ENCODE data around the gene CCR5.

Gene CCR5

GRCh38 chr3:46344476-46344875, 26.3 kb upstream of the CCR5 start:
- ChIA-PET CTCF (no interaction called here), POLR2A (no interaction called here)
- Histone ChIP-seq H3K27ac (ENCODE audit: extremely low read depth, low read depth, low read length) (no peak overlapping the region), H3K9me3 (ENCODE audit: control insufficient read depth, insufficient read depth, low read depth, low read length) (no peaks in the 10 kb centered on the region), H3K4me3 (ENCODE audit: low read depth, low read length) (no peak overlapping the region), H3K36me3 (ENCODE audit: control insufficient read depth in 2 of 2, insufficient read depth in 1 of 2, low read length in 2 of 2) (no peaks in the 10 kb centered on the region), H3K4me1 (ENCODE audit: control insufficient read depth, insufficient read depth, low read length) (no peaks in the 10 kb centered on the region)
- TF ChIP-seq ZNF148 (tag by site-specific recombination; IDR thresholded peaks at IDR 0.05; ENCODE audit: borderline replicate concordance): no peak
- TF ChIP-seq GLI2 (tag by site-specific recombination; IDR thresholded peaks at IDR 0.05; ENCODE audit: borderline replicate concordance, low read depth): no peak
- TF ChIP-seq MYNN (tag by site-specific recombination; IDR thresholded peaks at IDR 0.05; ENCODE audit: borderline replicate concordance): no peak
- TF ChIP-seq PATZ1 (tag by site-specific recombination; IDR thresholded peaks at IDR 0.05): no peak
- TF ChIP-seq ZNF639 (tag by site-specific recombination; IDR thresholded peaks at IDR 0.05): no peak
- no peak for TF ChIP-seq ZNF239 (tag by site-specific recombination; IDR thresholded peaks at IDR 0.05)
- no peak for TF ChIP-seq OVOL3 (tag by site-specific recombination; IDR thresholded peaks at IDR 0.05)
- no peak for TF ChIP-seq GLIS1 (tag by site-specific recombination; IDR thresholded peaks at IDR 0.05)
- no peak for TF ChIP-seq ZNF362 (tag by site-specific recombination; IDR thresholded peaks at IDR 0.05)
- TF ChIP-seq REPIN1 (tag by site-specific recombination; IDR thresholded peaks at IDR 0.05; ENCODE audit: low read depth): no peak
- no peak for TF ChIP-seq ZNF544 (tag by site-specific recombination; IDR thresholded peaks at IDR 0.05)

GRCh38 chr3:46348823-46349482, 21.8 kb upstream of the CCR5 start:
- no peaks in the 10 kb centered on the region for H3K36me3 ChIP-seq (ENCODE audit: control insufficient read depth in 2 of 2, insufficient read depth in 1 of 2, low read length in 2 of 2)
- no peak overlapping the region for H3K4me3 ChIP-seq (ENCODE audit: low read depth, low read length)
- no peaks in the 10 kb centered on the region for H3K9me3 ChIP-seq (ENCODE audit: control insufficient read depth, insufficient read depth, low read depth, low read length)
- H3K4me1 ChIP-seq (ENCODE audit: control insufficient read depth, insufficient read depth, low read length): no peaks in the 10 kb centered on the region
- no peak for TF ChIP-seq HOXA7 (CRISPR knock-in tag; IDR thresholded peaks at IDR 0.05; ENCODE audit: borderline replicate concordance)
- no peak for TF ChIP-seq ZBTB21 (tag by site-specific recombination; IDR thresholded peaks at IDR 0.05)
- TF ChIP-seq HIC1 (tag by site-specific recombination; IDR thresholded peaks at IDR 0.05): no peak
- no peak for TF ChIP-seq SCRT2 (tag by site-specific recombination; IDR thresholded peaks at IDR 0.05)
- TF ChIP-seq SALL2 (tag by site-specific recombination; IDR thresholded peaks at IDR 0.05; ENCODE audit: borderline replicate concordance): no peak
- TF ChIP-seq KLF8 (tag by site-specific recombination; IDR thresholded peaks at IDR 0.05): no peak
- TF ChIP-seq ZSCAN30 (tag by site-specific recombination; IDR thresholded peaks at IDR 0.05): no peak
- TF ChIP-seq ZNF121 (tag by site-specific recombination; IDR thresholded peaks at IDR 0.05): no peak
- no peak for TF ChIP-seq ZNF274 (IDR thresholded peaks at IDR 0.05; ENCODE audit: low read length)
- TF ChIP-seq ZNF274 (tag by site-specific recombination; IDR thresholded peaks at IDR 0.05; ENCODE audit: borderline replicate concordance): no peak
- no peak for TF ChIP-seq ZBTB6 (tag by site-specific recombination; IDR thresholded peaks at IDR 0.05)
- TF ChIP-seq ZBTB8A (tag by site-specific recombination; IDR thresholded peaks at IDR 0.05): no peak
- no peak for TF ChIP-seq BCL11A (tag by site-specific recombination; IDR thresholded peaks at IDR 0.05; ENCODE audit: low read depth)
- TF ChIP-seq ZNF621 (tag by site-specific recombination; IDR thresholded peaks at IDR 0.05): no peak
- CTCF ChIA-PET: no interaction called here
- H3K27ac ChIP-seq (ENCODE audit: extremely low read depth, low read depth, low read length): no peak overlapping the region
- POLR2A ChIA-PET: no interaction called here
